Measurements from ENCODE around the gene CRY1.
A peak's percentile ranks its signal among the peaks of the same experiment; 100 is the strongest.
"Not testable (repeated sequence)": the region's sequence is repeated elsewhere in the genome, so short reads cannot be mapped to it uniquely, and the experiment has no call there.

Gene CRY1

DNA sequence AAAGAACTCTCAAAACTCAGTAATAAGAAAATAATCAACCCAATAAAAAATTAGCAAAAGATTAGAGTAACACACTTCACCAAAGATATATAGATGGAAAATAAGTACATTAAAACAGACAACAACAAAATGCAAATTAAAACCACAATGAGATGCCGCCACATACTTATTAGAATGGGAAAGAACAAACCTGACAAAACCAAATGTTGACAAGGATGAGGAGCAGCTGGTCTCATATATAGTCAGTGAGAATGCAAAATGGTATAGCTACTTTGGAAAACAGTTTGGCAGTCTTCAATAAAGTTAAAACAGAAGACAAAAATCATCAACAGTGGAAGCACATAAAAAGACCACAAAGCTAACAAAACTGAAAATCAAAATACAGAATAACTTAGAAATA is 29.1 kb downstream of the CRY1 start:
- no peak for DNase-seq

DNA sequence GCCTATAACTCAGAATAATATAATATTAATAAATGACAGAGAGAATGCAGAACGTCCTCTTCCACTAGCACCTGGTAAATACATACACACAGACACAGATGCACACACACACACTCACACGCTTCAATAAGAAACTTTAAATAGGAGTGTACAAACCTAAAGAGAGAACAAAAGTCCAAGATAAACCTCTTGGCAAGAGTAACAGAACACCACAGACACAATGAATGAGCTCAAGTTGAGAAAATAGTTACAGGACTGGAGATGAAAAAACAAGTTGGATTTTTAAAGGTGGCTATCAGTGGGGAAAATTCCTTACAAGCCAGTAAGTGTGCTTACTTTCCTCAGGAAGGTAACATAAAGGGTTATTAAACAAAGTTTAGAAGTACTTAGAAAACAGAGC is 35.2 kb downstream of the CRY1 start:
- DNase-seq, result no peak

DNA sequence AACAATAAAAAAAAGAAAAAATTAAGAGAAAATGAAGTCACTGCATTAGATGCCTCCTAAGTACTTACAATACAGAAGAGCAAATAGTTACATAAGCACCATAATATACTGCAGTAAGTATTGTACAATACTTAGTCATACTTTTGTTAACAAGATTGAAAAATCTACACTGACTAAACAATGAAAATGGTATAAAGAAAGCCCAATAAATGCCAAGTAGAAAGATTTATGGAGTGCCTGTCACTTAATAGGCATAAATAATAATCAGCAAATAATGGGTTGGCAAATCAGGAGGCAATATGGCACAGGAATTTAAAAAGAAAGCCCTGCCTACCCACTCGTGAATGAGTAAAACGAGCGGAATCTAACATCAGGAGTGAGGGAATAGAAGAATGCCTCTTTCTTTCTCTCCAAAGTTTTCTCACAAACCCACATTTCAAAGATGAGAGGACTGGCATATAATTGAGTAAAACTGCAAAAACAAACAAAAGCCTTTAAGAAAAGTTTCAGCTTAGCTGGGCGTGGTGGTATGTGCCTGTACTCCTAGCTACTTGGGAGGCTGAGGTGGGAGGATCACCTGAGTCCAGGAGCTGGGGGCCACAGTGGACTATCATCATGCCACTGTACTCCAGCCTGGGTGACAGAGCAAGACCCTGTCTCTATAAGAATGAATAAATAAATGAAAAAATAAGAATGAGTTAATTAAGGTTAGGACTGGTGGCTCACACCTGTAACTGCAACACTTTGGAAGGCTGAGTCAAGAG is 36.1 kb downstream of the CRY1 start:
- no peak for DNase-seq

DNA sequence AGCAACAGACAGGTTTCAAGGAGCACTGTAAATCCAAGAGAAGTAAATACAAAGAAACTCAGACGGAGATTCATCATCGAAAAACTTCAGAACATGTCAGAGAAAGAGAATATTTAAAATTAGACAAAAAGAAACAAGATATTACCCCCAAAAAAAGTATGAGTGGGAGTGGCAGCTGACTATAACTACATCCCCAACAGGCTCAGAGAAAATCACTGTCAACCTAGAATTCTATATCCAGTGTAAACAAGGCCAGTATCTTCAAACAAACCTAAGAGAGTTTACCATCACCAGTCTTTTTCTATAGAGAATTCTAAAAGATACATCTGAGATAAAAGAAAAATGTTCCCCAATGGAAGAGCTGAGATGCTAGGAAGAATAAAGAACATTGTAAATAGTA is 39.6 kb downstream of the CRY1 start:
- DNase-seq, result no peak

DNA sequence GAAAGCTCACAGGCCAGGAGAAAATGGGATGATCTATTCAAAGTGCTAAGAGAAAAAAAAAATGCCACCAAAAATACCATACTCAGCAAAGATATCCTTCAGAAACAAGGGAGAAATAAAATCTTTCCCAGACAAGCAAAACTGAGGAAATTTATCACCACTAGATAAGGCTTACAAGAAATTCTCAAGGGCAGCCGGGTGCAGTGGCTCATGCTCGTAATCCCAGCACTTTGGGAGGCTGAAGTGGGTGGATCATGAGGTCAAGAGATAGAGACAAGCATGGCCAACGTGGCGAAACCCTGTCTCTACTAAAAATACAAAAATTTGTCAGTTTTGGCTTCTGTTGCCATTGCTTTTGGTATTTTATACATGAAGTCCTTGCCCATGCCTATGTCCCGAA is 48.2 kb downstream of the CRY1 start:
- DNase-seq, result no peak

DNA sequence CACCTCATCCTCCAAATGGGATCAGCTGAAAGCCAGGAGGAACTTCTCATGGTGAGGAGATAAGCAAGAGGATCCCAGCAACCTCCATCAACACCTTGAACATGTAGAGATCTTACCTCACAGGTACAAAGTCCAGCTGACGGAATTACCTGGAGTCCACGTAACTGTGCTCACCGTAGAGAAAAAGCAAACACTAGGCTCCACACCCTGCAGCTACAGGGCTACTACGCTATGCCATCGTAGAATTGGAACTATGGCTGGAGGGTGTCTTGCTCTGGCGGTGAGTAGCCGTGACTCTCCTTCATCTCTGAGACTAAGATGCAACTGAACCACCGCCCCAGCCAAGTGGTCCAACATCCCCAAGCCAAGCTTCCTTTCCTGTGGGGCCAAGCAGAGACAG is 50.5 kb downstream of the CRY1 start:
- no peak for DNase-seq

DNA sequence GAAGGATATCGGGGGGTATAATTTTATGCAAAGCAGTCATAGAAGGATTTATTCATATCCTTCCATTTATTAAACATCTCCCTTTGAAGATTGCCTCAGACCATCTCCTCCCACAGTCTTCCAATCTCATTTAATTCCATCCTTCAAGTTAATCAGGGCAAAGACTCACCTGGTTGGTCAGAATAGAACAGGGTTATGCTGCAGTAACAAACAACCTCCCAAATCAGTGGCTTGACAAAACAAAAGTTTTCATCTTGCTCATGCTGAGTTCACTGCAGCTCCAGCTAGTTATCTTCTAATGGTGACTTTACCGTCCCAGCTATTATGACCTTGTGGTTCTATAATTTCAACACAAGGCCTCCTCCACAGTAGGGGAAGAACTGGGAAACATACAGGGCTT is 57.6 kb downstream of the CRY1 start:
- no peak for DNase-seq

DNA sequence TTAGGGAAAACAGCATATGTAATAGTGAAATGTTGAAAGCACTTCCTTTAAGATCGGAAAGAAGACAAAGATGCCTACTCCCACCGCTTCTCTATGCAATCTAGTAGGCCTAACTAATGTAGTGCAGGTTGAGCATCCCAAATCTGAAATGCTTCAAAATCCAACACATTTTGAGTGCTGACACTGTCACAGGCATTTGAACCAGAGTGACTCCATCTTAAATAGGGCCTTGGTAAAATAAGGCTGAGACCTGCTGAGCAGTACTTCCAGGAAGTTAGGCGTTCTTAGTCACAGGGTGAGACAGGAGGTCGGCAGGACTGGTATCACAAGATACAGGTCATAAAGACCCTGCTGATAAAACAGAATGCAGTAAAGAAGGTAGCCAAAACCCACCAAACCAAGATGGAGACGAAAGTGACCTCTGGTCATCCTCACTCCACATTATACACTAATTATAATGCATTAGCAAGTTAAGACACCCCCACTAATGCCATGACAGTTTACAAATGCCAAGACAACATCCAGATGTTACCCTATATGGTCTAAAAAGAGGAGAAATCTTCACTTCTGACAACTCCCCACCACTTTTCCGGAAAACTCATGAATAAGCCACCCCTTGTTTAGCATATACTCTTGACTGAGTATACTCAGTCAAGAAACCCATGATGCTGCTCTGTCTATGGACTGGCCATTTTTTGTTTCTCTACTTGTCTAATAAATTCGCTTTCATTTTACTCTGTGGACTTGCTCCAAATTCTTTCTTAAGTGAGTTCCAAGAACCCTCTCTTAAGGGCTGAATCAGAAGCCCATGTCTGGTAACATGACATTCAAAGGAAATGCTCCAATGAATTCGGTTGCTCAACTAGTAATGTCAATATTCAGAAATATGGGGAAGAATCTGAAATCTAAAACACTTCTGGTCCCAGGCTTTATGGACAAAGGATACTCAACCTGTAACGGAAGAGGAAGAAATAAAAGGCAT is 59.3 kb downstream of the CRY1 start:
- DNase-seq, result no peak

DNA sequence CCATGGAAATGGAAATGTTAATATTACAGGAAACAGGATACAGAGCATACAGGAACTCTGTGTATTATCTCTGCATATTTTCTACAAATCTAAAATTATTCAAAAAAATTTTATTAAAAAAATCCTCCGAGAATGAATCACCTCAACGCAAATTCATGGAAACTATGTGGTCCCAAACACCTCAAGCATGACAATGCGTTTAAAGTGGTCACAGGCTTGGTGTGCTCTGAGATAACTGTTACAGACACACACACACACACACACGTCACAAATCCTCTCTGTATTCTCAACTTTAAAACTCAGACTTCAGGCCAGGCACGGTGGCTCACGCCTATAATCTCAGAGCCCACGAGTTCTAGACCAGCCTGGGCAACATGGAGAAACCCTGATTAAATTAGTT is 61.1 kb downstream of the CRY1 start:
- DNase-seq, result no peak

DNA sequence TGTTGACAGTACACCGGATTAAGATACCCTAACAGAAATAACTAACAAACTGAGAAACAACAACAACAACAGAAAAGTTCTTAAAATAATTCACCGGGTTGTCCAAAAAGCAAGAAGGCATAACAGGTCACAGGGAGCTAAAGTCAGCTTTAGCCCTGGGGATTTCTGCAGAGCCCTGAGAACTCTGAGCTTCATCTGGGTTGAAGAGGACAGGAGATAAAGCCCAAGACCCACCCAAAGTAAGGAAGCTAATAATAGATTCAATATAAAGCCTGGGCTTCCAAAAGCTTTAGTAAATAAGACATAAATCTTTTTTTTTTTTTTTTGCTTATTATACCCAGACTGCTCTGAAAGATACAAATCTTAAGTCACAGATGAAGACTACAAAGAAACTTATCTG is 62.3 kb downstream of the CRY1 start:
- DNase-seq, result no peak

DNA sequence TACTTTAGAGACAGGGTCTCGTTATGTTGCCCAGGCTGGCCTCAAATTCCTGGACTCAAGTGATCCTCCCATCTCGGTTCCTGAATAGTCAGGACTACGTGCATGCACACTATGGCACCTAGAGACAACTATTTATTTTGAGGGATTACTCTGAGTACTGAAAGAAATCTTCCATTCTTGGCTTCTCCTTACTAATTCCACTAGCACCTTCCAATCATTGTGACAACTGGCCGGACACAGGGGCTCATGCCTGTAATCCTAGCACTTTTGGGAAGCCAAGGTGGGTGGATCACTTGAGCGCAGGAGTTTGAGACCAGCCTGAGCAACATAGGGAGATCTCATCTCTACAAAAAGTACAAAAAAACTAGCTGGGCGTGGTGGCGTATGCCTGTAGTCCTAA is 64.3 kb downstream of the CRY1 start:
- no peak for DNase-seq

DNA sequence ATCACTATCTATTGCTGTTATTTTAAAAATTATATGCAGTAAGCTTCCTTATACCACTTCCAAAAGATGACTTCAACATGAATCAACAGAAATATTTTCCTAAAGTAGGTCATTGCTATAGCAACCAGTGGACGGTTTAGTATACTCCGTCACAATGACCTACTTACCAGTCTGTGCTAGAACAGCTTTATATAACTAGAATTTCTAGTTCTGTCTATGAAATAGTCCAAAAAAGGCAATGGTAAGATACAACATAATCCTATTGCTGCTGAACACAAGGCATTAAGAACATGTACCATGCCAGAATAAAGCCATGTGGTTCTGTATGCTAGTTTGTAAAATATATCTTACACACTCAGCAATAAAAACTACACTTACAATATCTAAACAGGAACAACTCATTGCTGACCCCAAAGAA is 65.7 kb downstream of the CRY1 start:
- peak; percentile 51 to 83 for DNase-seq

DNA sequence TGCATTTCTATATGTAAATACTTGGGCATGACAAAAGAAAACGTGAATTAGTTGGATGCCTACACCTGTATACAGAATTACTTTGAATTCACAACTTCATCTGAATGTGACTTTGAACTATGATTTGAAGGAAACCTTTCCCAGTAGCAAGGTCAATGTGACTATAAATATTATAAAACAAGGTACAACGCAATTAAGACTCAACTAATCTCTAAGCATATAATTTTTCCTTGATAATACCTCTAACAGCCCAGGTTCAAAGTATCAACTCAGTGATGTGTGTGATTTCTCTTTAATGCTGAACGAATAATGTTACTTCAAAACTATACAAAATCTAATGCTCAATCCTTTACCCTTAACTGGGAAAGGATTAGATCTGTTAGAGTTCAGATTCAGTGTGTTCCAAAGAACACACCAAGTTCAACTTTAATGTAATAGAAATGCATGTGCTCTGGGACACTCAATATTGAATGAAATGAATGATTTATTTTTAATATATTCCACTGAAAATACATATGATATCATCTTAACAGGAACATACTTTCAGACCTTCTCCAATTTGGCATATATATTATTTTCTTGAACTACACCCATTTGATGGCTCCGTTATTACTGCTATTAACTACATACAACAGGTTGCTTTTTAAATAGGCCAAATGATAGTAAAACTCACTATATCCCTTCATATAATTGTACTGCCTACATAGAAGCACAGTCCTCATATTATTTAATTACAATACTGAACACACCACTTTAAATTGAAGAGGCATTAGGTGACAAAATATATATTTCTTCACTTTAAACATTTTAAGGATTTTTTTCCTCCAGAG is 66.3 kb downstream of the CRY1 start:
- DNase-seq, result no peak

DNA sequence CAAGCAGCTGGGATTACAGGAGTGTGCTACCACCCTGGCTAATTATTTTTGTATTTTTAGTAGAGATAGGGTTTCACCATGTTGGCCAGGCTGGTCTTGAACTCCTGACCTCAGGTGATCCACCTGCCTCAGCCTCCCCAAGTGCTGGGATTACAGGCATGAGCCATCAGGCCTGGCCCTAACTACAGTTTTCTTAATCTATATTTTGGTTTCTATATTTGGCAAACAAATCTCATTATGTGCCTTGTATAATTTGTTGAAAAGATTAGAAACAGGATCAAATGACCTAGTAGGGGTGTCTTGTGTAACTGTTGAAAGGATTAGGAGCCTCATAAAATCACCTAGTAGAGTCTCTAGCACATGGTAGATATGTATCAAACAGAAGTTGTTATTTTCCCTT is 67.0 kb downstream of the CRY1 start:
- not testable (repeated sequence) for DNase-seq

DNA sequence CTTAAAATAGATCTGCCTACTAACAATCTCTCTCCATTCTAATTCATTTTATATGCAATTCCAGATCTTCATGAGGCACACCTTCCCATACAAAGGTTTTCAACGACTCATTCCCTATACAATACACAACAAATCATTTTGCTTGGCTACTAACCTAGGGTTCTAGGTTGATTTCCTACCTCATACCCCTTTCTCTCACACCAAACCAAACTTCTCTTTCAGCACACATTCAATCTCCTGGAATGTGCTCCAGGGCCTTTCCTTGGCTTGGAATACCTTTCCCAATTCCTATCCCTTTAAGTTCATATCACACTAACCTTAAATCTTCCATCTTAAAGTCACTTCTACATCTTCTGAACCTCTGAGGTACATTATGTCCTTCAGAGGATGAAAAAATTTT is 67.7 kb downstream of the CRY1 start:
- DNase-seq, result no peak

DNA sequence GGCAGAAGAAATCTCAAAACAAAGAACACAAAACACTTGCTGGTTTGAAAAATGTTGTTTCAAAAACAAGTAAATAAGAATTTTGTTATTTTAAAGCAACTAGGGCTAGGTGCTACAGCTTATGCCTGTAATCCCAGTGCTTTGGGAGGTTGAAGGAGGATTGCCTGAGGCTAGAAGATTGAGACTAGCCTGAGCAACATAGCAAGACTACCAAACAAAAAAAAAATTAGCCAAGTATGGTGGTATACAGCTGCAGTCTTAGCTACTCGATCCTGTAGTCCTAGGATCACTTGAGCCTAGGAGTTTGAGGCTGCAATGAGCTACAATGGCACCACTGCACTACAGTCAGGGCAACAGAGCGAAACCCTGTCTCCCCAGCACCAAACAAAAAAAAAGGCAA is 73.8 kb downstream of the CRY1 start:
- no peak for DNase-seq

DNA sequence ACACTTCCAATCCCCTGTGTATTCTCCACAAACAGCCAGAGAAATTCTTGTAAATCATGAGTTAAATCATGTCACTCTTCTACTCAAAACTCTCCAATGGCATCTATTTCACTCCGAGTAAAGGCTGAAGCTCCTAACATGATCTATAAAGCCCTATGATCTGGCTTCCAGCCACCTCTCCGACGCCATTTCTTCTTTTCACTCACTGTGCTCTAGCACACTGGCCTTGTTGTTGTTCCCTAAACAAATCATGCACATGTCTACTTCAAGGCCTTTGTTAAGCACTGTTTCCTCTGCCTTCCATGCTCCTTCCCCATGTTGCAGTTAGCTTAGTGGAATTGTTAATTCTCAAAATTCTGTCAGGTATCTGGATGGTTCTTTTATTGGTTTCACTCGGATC is 76.3 kb downstream of the CRY1 start:
- DNase-seq, result no peak

DNA sequence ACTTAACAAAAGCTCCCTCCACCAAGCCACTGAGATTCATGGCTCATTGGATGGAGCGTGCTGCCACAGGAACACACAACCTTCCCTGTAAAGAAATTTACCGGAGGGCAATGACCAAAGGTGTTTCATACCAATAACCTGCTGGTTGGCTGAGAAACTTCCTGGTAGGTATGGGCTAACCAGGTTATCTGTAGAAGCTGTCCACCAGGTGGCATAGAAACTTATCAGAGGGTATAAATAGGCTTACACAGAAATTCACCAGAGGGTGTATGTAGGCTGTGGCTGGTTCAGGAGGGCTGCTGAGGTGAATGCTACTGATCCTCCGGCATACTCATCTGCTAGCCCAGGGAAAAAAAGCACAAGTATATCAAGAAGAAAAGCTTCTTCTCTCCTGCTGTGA is 79.3 kb downstream of the CRY1 start:
- DNase-seq, result peak; percentile 15 to 52

DNA sequence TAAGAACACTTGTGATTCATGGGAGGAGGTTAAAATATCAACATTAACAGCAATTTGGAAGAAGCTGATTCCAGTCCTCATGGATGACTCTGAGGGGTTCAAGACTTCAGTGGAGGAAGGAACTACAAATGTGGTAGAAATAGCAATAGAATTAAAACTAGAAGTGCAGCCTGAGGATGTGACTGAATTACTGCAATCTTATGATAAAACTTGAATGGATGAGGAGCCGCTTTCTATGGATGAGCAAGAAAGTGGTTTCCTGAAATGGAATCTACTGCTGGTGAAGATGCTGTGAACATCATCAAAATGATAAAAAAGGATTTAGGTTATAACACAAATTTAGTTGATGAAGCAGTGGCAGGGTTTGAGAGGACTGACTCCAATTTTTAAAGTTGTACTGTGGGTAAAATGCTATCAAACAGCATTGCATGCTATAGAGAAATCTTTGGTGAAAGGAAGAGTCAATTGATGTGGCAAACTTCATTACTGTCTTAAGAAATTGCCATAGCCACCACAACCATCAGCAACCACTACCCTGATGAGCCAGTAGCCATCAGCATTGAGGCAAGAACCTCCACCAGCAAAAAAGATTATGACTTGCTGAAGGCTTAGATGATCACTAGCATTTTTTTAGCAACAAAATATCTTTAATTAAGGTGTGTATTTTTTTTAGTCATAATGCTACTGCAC is 80.5 kb downstream of the CRY1 start:
- no peak for DNase-seq

DNA sequence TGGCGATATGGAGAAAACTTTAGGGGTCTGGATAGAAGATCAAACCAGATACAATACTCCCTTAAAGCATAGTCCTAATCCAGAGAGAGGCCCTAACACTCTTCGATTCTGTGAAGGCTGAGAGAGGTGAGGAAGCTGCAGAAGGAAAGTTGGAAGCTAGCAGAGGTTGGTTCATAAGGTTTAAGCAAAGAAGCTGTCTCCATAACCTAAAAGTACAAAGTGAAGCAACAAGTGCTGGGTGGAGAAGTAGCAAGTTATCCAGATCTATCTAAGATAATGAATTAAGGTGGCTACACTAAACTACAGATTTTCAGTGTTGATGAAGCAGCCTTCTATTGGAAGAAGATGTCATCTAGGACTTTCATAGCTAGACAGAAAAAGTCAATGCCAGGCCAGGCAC is 81.8 kb downstream of the CRY1 start:
- DNase-seq, result no peak

DNA sequence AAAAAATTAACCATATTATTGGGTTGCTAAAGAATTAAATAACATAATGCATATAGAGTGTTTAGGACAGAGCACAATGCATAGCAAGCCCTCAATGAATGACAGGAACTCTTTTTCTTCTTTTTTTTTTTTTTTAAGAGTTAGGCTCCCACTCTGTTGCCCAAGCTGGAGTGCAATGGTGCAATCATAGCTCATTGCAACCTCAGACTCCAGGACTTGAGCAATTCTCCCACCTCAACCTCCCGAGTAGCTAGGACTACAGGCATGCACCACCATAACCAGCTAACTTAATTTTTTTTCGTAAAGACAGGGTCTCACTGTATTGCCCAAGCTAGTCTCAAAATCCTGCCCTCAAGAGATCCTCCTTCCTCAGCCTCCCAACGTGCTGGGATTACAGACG is 85.9 kb downstream of the CRY1 start:
- no peak for DNase-seq

DNA sequence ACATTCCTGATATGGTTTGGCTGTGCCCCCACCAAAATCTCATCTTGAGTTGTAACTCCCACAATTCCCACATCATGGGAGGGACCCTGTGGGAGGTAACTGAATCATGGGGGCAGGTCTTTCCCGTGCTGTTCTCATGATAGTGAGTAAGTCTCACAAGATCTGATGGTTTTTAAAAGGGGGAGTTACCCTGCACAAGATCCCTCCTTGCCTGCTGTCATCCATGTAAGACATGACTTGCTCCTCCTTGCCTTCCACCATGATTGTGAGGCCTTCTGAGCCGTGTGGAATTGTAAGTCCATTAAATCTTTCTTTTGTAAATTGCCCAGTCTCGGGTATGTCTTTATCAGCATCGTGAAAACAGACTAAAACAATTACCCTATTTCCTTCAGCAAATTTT is 90.7 kb downstream of the CRY1 start:
- not testable (repeated sequence) for DNase-seq

DNA sequence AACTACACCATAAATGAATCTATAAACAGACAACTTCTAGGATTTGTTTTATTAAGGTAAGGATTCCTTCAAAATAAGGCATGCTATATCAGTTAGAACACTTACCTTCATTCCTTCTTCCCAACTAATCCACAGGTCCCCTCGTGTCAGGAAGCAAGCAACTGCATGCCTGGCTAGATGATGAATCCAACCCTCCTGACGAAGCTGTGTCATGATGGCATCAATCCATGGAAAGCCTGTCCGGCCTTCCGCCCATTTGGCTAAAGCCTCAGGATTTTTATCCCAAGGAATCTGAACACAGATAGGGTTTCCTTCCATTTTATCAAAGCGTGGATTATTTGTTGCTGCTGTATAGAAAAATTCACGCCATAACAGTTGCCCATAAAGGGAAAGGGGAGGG is 93.9 kb downstream of the CRY1 start:
- no peak for DNase-seq
